Measurements from ENCODE around the gene COL9A1.

GRCh38 chr6:70241991-70242420 lies 60.9 kb downstream of the COL9A1 start:
- no peak for TF ChIP-seq CTCF (IDR thresholded peaks at IDR 0.05)
- no peak for TF ChIP-seq EZH2 (IDR thresholded peaks at IDR 0.05; ENCODE audit: borderline replicate concordance, insufficient read depth, low read depth, low read length, poor library complexity, severe bottlenecking)

Data from B cell (primary cell).